Astrocyte of the spinal cord (primary cell): ENCODE data around the gene ANGPTL1.

Source experiments
- DNase-seq: peaks from one replicate; pipeline ENCODE4 v3.0.0; 2011; ENCODE audit warnings: low read depth, low spot score
- H3K4me3 ChIP-seq: 2 replicates; pipeline ENCODE4 v1.5.1; 2011; ENCODE audit warnings: low read depth, mild to moderate bottlenecking, low read length, moderate library complexity
- CTCF ChIP-seq: IDR thresholded peaks from 2 replicates; pipeline ENCODE4 v1.5.1; 2012; ENCODE audit warnings: low read depth, mild to moderate bottlenecking, low read length, inconsistent platforms
- in situ Hi-C: cut with HindIII; loops from 2 replicates; pipeline ENCODE4 v1.10.0; 2017; ENCODE audit warnings: low sequenced_read_pairs

Gene ANGPTL1

GRCh38 chr1:178870221-178870620, 656 bp downstream of the ANGPTL1 start:
- no peak for TF ChIP-seq CTCF
- no peak for DNase-seq
- peak overlapping the region; percentile 17 for H3K4me3 ChIP-seq
- in situ Hi-C loops = no loop called here

- DNase-seq = peak; percentile 52
- H3K4me3 ChIP-seq = peak overlapping the region; percentile 0
- in situ Hi-C loops = no loop called here
- no peak for TF ChIP-seq CTCF
Observed at GRCh38 chr1:178869119-178869697, 1.7 kb downstream of the ANGPTL1 start.

GRCh38 chr1:178868706-178869105, 2.2 kb downstream of the ANGPTL1 start:
- no peak overlapping the region for H3K4me3 ChIP-seq
- no peak for TF ChIP-seq CTCF
- DNase-seq = no peak
- in situ Hi-C loops = no loop called here

GRCh38 chr1:178867670-178868069, 3.2 kb downstream of the ANGPTL1 start:
- peak; percentile 43 for DNase-seq
- TF ChIP-seq CTCF = no peak
- in situ Hi-C loops = no loop called here
- H3K4me3 ChIP-seq = peak overlapping the region; percentile 8

- in situ Hi-C loops = no loop called here
- no peak overlapping the region for H3K4me3 ChIP-seq
- no peak for TF ChIP-seq CTCF
- DNase-seq = no peak
Observed at GRCh38 chr1:178864326-178864725, 6.6 kb downstream of the ANGPTL1 start.

- in situ Hi-C loops = no loop called here
- no peak overlapping the region for H3K4me3 ChIP-seq
- DNase-seq = no peak
- TF ChIP-seq CTCF = no peak
Observed at GRCh38 chr1:178862864-178863263, 8.0 kb downstream of the ANGPTL1 start.

- DNase-seq = no peak
- in situ Hi-C loops = no loop called here
- H3K4me3 ChIP-seq = no peak overlapping the region
- no peak for TF ChIP-seq CTCF
Observed at GRCh38 chr1:178862416-178862815, 8.5 kb downstream of the ANGPTL1 start.
